IPS-18c (cell line): ENCODE data around the gene HIP1.
"Not testable (repeated sequence)": the region's sequence is repeated elsewhere in the genome, so short reads cannot be mapped to it uniquely, and the experiment has no call there.

Source experiments
- H3K4me3 ChIP-seq: 2 replicates; pipeline ENCODE4 v1.7.0; 2013; ENCODE audit warnings: low read depth, mild to moderate bottlenecking, low read length, moderate library complexity; ENCODE audit not compliant: insufficient read depth
- H3K9me3 ChIP-seq: one replicate; pipeline ENCODE4 v1.6.1; 2013; ENCODE audit warnings: mild to moderate bottlenecking, low read length, moderate library complexity; ENCODE audit not compliant: control insufficient read depth, insufficient read depth

The HIP1 gene

GRCh38 chr7:75694638-75695399 is 43.9 kb downstream of the HIP1 start:
- H3K4me3 ChIP-seq: no peak overlapping the region
- no peaks in the 10 kb centered on the region for H3K9me3 ChIP-seq

- not testable (repeated sequence) for H3K4me3 ChIP-seq, H3K9me3 ChIP-seq
These were observed 45.1 kb downstream of the HIP1 start for GRCh38 chr7:75693668-75694067.

- H3K9me3 ChIP-seq: no peaks in the 10 kb centered on the region
- no peak overlapping the region for H3K4me3 ChIP-seq
These were observed 46.8 kb downstream of the HIP1 start for GRCh38 chr7:75691793-75692543.

GRCh38 chr7:75690121-75690523 is 48.6 kb downstream of the HIP1 start:
- Histone ChIP-seq H3K4me3 (no peak overlapping the region), H3K9me3 (no peaks in the 10 kb centered on the region)

- Histone ChIP-seq H3K9me3 (no peaks in the 10 kb centered on the region), H3K4me3 (no peak overlapping the region)
These were observed 49.3 kb downstream of the HIP1 start for GRCh38 chr7:75689246-75690099.

GRCh38 chr7:75688200-75689136 is 50.3 kb downstream of the HIP1 start:
- no peaks in the 10 kb centered on the region for H3K9me3 ChIP-seq
- H3K4me3 ChIP-seq: no peak overlapping the region

- H3K4me3 ChIP-seq: no peak overlapping the region
- H3K9me3 ChIP-seq: no peaks in the 10 kb centered on the region
These were observed 51.3 kb downstream of the HIP1 start for GRCh38 chr7:75687246-75688088.

GRCh38 chr7:75686551-75686950 is 52.2 kb downstream of the HIP1 start:
- Histone ChIP-seq H3K4me3 (no peak overlapping the region), H3K9me3 (no peaks in the 10 kb centered on the region)

GRCh38 chr7:75682052-75682451 is 56.7 kb downstream of the HIP1 start:
- not testable (repeated sequence) for H3K9me3 ChIP-seq, H3K4me3 ChIP-seq

GRCh38 chr7:75679060-75679459 is 59.7 kb downstream of the HIP1 start:
- Histone ChIP-seq H3K4me3 (no peak overlapping the region), H3K9me3 (no peaks in the 10 kb centered on the region)

- H3K9me3 ChIP-seq: no peaks in the 10 kb centered on the region
- H3K4me3 ChIP-seq: no peak overlapping the region
These were observed 69.2 kb downstream of the HIP1 start for GRCh38 chr7:75669579-75669978.

- no peaks in the 10 kb centered on the region for H3K9me3 ChIP-seq
- no peak overlapping the region for H3K4me3 ChIP-seq
These were observed 70.8 kb downstream of the HIP1 start for GRCh38 chr7:75667938-75668337.

- no peak overlapping the region for H3K4me3 ChIP-seq
- no peaks in the 10 kb centered on the region for H3K9me3 ChIP-seq
These were observed 75.3 kb downstream of the HIP1 start for GRCh38 chr7:75663302-75663907.

- no peak overlapping the region for H3K4me3 ChIP-seq
These were observed 76.0 kb downstream of the HIP1 start for GRCh38 chr7:75662579-75663301.

GRCh38 chr7:75660566-75661215 is 78.0 kb downstream of the HIP1 start:
- H3K9me3 ChIP-seq: no peaks in the 10 kb centered on the region

More at GRCh38 chr7:75662579-75663301, 76.0 kb downstream of the HIP1 start:
- no peaks in the 10 kb centered on the region for H3K9me3 ChIP-seq

More at GRCh38 chr7:75660566-75661215, 78.0 kb downstream of the HIP1 start:
- no peak overlapping the region for H3K4me3 ChIP-seq
